ENCODE results near the gene HIC1.

The HIC1 gene

DNA sequence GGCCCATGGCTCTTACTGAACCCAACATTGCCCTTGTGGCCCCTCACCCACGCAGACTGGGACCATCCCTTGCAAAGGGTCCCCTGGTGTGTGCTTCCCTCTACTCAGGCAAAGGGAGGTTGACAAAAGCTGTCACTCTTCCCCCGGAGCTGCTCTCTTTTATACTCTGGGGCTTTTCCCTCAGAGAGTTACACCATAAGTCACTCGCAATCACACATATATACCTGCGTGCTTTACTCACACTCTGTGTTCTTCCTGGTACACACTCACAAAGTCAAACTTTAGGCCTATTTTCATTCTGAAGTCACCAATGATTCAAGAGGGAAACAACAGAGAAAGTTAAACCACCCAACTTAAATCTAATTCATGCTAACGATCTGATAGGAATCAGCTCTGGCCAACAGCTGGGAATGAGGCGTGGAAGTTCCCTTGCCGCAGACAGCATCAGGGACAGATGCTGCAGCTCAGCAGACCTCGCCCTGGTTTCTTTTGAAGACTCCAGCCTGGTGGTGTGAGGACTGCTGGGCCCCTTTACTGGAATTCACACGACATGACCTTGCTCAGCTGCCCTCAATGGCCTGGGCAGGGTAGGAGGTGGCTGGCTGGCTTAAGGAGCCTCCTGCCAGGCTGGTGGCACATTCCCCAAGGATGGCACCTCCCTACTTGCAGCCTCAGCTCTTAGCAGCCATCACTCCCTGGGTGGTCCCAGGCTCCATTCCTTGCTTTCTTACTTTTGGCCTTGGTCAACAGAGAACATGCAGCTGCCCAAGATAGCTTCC lies 27.3 kb downstream of the HIC1 start:
- no peak for DNase-seq

DNA sequence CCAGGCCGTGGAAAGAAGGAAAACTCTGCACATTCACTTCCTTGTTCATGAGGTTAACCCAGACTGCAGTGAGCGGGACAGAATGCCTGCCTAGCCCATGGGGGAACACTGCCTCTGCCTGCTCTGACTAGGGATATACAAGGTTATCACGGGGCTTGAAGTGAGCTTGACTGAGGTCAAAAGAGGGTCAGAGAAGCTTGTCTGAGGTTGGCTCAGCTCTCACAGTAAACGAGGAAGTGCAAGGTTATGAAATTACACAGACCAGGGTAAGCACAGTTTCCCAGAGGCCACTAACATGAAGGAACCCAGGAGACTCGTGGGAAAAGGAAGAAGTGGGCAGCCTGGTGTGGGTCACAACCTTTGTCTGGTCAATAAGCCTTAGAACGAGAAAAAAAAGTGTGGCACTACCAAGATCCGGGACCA lies 28.7 kb downstream of the HIC1 start:
- DNase-seq, result no peak

DNA sequence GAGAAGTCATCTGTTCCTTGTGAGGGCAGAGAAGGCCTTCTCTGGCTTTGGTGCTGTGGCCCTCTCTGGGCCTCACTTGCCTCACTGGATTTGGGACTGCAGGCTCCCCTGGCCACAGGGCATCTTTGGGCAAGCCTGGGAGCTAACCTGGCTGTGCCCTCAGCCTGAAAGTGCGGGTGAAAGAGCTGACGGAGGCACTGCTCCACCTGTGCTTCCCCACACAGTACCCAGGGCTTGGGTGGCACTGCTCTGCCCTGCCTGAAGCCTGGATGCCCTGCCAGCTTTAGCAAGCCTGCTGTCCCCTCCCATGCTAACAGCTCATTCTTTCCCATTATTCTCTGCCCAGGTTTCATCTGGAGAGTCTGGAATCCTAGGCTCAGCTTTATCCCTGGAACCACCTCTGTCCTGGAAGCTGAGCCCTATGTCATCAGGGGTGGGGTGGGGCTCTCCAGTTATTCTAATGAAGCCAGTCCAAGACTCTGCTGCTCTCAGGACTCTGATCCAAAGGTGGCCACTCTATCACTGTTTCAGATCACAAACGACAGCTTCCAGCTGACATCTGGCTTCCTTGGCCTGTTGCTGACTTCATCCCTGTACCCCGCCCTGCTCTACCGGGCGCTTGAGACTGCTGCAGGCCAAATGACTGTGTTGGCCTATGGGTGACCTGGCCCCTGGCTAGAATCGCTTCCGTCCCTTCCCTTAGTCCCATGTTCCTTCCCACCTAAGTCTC lies 29.3 kb downstream of the HIC1 start:
- no peak for DNase-seq

DNA sequence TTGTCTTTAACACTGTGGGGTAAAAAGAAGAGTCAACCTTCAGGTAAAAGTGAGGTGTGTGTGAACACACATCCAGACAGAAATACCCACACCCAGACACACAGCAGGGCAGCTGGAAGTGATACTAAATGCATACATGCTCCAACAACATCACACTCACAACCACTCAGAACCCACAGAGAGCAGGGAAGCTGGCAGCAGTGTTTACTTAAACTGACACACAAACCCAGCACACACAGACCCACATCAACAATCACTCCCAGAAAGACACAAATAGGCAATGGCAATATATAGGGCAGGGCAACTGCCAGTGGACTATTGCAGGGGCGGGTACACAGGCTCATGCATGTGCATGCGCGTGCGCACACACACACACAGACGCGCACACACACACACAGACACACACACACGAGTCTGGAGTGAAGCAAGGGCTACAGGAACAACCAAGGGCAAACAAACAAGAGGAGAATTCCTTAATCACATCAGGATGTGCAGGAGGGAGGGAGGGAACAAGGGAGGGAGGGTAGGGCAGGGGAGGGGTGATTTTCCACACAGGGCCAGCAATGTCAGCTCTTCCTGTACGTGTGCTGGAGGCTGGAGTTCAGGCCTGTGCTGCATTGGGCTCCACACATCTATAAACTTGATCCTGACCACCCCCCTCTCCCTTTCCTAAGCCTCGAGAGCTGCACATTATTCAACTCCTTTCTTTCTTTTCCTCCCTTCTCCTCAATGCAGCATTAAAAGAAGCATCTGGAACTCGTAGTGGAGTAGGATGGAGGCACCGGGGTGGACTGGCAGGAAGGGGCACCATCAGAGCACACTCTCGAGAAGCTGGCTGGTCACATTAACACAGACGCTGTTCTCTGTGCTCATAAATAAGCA lies 30.1 kb downstream of the HIC1 start:
- no peak for DNase-seq

DNA sequence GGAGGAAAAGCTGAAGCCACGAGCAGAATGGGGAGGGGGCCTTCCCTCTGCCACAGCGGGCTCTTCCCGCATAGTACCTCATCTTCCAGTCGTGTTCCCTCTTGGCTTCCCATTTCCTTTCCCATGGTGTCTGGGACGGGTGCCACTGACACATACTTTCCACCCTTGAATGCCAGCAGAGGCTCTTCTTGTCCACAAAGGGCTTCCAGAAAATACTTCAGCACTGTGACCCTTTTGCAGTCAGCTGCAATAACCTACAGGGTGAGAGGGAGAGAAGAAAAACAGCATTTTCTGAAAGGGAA lies 30.7 kb downstream of the HIC1 start:
- DNase-seq, result no peak

DNA sequence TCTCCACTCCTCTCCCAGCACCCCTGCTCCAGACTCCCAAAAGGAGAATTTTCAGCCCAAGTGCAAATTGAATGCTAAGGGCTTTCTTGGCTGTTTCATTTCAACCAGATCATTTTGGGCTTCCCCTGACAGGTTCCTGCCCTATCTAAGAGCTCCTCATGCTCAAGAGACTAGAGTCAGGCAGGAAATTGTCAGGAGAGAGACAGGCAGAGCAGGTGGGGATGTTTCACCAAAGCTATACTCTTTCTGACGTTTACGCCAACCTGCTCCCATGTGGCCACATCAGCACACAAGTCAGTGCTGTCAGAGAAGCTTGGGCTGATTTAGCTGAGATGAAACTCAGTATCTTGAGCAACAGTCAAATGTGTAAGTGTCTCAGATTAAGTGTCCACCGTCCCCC lies 31.4 kb downstream of the HIC1 start:
- DNase-seq, result no peak

DNA sequence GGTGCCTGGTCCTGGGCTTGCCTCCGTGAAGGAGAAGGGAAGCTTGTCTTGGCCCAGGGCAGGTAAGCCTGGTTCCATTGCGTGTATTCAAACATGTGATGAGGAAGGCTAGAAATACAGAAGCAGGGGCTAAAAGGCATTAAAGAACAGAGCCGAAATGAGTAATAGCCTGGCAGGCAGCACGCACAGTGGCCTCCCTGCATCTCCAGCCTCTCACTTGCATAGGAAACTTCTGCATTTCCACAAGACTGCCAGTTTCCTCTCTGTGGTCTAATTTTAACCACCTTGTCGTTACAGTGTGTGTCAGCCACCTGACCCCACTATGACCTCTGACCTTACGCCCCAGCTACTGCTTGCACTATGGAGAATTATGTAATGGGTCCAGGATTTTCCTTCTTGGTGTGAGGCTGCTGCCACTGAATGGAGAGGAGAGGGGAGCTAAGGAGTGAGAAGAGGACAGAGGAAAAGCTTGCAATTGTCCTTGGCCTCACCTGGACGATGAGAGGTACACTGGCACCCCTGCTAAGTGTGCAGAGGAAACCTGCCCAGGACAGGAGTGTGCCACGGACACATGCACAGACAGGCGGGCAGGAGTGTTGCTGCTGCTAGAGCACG lies 32.8 kb downstream of the HIC1 start:
- DNase-seq, result no peak

DNA sequence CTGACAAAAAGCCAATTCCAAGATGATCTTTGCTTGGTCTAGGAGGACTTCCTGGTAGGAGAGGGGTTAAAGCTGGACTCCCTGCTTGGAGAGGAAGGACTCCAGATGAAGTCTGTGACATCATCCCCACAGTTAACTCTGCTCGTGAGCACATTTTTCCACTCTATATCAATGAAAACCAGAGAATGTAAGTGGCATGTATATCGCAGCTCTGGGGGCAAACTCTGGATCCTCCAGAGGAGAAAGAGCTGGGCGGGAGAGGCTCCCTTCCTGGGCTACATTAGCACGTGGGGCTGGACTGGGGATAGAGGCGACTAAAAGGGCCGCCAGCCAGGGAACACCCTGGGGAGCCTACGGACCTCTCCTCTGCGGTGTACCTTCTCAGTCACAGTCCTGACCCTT lies 34.1 kb downstream of the HIC1 start:
- no peak for DNase-seq

DNA sequence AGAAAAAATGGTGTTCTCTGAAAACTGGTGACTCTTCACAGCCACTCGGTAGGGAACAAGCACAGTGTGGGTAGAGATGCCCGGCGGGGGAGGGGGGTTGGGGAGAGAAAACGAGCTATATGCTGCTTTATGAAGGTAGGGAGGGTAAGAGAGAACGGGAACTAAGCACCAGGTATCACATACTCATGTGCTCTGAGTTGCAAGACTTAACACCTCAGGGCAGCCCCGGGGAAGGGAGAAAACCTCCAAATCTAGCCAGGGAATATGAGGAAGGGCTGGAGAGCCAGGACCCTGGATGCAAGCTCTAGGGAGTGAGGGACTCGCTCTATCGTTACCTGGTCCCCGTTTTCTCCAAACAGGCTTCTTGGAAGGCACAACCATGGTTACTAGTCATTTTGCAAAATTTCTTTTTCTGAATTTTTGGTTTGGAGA lies 35.3 kb downstream of the HIC1 start:
- DNase-seq, result no peak

DNA sequence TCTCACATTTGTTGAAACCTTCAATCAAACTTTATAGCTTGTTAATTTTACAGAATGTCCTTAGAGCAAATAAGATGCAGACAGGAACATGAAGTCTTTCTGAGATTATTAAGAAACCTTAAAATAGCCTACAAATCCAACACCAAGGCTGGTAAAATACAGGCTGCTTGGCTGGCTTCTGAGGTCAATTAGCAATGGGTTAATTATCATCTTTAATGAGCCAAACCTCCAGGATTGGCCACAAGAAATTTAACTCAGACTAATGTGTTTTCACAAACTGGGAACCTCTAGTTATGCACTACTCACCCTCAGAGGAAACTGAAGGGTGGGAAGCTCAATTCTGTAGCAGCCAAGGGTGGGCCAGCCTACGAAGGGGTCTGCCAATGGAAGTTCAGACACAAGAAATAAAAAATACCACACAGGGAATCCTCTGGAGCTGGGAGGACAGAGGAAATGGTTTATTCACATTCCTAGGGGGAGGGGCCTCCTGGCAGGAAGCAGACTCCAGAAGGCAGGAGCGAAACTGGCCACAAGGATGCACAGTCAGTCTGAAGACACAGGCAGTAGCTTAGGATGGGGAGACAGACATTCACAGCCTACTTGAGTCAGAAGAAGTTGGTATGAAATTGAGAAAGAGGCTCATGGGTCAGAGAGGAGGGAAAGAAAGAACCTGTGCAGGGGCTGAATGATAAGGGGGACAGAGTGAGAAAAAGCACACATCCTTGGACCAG lies 36.1 kb downstream of the HIC1 start:
- no peak for DNase-seq

DNA sequence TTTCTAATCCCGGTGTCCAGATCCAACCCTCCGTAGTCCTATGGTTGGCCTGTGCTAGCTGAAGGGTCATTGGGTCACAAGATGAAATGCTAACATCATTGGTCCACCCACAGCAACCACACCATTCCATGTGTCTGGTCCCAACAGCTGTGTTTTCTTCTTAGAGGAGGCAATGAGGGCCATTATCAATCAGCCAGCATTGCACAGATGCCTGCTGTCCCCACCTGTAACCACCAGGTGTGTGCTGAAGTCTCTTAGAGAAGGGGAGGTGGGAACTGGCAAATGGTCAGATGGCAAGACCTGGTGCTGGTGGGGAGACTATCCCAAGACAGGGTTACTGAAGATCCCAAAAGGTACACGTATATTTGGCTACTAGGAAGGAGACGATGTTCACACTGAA lies 37.4 kb downstream of the HIC1 start:
- no peak for DNase-seq

DNA sequence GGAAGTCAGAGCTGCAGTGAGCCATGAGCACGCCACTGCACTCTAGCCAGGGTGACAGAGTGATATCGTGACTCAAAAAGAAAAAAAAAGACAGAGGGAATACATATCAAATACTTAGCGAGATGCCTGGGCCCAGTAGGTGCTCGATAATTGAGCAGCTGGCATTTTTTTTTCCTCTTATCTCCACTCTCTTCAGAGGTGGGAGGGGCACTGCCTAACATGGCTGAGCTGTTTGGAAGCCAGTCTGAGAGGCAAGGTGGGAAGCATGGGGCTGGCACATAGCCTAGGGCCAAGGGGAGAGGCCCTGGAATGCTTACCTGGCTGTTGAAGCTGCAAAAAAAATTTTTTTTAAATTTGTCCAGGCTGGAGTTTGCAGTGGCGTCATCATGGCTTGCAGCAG lies 38.4 kb downstream of the HIC1 start:
- no peak for DNase-seq

DNA sequence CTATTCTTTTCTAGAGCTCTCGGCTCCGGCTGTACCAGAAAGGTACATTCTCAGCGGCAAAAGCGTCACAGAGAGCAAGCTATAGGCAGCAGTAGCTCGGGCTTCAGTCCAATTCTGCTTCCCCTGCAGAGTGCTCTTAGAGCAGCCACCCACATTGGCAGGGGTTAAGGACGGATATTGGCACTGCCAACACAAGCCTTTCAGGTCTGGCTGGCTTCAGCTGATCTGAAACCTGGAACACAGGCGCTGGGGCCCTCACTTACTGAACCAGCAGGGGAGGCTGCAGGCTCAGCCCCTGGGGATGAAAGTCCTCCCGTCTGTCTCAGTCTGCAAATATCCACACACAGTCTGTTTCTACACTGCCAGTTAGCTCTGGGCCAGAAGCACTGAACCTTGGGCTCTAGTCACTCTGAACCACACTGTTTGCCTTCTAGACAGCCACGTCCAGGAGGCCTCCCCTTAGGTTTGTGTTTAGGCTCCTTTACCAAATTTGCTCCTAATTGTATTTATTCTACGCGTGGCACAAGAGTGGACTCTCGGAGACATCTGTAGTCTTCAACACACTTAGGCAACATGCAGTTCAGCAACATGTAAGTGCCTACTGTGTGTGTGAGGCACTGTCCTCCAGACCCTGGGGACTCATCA lies 40.1 kb downstream of the HIC1 start:
- DNase-seq, result no peak

DNA sequence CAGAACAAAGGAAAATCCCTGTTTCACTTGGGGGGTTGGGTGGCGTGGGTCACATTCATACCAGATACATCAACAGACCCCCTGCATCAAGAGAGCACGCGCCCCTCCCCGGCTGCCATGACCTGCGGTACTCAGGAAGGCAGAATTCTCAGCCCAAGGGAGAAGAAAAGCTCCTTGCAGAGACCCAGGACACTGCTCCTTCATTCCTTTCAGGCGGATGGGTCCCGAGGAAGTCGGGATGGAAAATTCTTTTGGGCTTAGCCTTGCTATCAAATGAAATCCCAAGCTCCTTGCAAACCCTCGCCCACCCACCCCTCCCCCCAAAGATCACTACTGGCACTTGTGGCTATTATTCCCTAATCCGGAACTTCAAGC lies 40.6 kb downstream of the HIC1 start:
- no peak for DNase-seq

DNA sequence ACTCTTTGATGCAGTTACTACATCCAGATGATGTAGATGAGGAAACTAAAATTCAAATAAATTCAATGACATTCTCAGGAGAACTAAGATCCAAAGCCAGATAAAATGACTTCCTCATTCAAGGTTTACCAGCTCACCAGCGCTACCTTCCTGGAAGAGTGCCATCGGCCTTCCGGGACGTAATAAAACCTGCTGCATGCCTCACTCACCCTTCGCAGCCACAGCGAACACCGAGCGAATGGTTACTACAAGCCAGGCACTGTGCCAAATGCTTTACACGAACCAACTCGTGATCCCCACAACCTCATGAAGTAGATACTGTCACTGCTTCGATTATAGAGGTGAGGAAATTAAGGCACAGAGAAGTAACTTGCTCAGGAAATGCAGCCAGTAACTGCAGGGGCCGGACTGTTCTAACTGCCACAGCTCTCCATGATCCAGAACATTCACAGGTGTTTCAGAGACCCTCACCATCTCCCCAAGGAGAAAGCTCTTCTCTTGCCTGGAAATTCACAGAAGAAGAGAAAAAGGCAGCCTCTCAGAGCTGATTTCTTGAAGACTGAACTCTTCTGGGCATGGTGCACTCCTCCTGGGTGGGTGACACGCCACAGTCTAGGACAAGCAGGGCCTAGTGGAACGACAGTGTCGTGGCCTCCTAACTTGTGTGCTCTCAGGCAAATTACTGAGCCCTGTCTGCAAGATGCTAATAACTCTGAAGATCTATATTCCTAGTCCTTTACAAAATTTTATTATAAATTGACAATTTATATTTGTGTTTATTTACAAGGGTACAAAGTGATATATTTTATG lies 46.8 kb downstream of the HIC1 start:
- DNase-seq, result no peak

DNA sequence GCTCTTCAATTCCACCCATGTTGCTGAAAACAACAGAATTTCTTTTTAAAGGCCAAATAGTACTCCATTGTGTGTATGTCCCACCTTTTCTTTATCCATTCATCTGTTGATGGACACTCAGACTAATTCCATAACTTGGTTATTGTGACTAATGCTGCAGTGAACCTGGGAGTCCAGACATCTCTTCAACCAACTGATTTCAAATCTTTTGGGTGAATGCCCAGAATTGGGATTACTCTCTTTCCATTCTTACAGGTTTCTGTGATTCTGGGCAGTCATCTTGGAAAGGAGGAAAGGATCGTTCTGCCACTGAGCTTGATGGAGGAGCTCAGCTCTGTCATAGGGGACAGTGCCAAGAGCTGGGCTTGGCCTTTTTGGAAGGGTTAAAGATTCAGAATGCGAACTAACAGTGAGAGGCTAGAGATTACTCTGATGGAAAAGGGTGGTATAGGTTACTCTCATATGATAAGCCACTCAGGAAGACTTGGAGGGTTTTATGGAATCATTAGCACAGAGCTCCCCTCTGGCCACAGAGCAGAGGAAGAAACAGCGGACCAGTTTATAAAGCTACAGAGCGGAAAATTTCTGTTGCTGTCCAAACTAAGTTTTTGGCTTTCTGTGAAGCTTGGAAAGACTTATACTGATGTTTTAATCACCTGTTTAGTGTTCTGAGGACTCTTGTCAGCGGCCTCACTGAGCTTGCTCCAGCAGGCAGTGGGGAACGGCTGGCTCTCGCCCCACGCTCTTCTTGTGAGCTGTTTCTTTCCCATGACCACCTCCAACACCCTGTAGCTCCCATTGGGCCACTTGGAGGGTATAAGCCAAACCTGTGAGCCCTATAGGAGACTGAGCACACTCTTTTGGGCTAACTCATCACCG lies 48.3 kb downstream of the HIC1 start:
- DNase-seq, result no peak

DNA sequence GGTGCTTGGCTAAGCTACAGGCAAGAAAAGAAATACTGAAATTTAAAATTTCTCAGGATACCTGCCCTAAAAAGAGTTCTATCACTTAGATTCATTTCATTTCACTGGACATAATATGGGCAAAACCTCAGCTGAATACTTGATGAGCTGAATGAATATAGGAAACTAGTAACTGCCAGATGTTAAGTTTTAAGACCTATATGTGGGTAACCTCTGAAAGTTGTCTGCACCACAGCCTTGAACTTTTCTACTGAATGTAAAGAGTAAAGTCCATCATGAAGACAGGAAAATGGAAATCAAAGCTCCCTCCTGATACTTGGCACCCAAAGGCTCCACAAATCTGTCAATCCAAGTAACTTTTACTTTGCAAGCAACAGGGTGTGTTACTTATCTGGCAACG lies 50.8 kb downstream of the HIC1 start:
- no peak for DNase-seq

DNA sequence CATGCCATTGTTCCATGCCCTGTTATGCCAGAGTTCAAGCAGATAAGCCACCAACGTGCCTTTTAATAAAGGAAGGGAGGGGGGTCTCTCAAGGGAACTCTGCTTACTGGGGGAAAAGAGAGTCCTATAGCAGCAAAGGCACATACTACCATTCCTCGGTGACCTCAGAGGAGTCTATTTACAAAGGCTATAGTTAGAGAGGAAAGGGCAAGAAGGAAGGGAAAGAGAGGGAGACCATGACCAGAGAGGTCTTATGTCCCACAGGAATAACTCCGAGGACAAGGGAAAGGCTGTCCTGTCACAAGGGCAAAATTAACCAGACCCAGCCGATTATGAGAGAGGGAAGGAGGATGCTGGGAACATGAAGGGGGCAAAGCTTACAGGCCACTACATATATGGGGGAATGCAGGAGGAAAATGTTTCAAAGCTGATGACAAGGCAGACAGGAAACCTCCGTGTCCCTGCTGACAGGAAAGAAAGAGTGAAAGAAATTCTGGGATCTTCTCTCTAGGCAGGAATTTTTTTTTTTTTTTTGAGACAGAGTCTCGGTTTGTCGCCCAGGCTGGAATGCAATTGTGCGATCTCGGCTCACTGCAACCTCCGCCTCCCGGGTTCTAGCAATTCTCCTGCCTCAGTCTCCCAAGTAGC lies 51.5 kb downstream of the HIC1 start:
- DNase-seq, result no peak

DNA sequence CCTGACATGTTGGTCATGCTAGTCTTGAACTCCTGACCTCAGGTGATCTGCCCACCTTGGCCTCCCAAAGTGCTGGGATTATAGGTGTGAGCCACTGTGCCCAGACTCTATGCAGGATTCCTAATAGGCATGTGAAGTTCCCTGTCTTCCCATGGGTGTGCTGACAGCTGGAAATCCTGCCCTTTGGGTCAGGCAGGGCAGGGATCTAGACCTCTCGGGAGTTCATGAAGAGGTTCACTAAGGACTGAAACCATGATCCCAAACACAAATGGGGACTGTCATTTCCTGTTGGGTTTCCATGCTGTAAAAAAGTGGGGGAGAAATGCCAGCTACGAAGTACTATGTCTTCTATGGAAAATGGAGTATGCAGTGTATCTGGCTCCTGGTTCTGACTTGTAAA lies 52.1 kb downstream of the HIC1 start:
- no peak for DNase-seq

DNA sequence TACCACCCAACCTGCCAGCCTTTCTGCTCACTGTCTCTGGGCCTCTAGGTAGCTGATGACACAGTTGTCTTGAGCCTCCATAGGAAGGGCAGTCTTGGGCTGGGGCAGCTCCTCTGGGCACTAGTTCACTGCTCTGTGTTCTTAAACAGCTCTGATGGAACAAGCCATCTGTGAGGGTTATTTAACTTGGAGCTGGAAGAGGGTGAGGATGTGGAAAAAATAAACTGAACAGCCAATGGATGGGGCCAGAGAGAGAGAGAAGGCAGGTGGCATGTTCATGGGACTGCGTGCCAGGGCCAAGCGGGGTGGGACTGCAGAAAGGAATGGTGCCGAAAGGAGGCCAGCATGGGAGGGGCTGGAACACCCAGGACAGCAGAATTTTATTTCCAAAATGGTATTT lies 52.6 kb downstream of the HIC1 start:
- no peak for DNase-seq

All from NCI-H1417 (cell line).